Measurements from ENCODE around the gene TSPAN17.

DNA sequence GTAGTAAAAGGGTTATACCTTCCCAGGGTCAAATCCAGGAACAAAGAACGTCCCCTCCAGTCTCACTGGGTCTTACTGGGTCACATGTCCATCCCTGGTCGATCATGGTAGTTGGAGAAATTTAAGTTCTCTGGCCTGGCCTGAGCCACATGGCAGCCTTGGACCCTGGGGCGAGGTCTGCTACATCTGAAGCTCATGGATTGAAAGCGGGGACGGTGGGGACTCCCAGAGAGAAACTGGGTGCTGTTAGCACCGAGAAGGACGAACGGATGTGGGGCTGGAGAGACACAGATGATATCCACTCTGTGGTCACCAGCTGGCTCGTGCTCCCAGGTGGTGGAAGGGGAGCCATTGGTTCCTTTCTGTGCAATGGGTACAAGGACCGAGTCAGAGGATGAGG is 46.9 kb downstream of the TSPAN17 start:
- TF ChIP-seq, protein P1, sequence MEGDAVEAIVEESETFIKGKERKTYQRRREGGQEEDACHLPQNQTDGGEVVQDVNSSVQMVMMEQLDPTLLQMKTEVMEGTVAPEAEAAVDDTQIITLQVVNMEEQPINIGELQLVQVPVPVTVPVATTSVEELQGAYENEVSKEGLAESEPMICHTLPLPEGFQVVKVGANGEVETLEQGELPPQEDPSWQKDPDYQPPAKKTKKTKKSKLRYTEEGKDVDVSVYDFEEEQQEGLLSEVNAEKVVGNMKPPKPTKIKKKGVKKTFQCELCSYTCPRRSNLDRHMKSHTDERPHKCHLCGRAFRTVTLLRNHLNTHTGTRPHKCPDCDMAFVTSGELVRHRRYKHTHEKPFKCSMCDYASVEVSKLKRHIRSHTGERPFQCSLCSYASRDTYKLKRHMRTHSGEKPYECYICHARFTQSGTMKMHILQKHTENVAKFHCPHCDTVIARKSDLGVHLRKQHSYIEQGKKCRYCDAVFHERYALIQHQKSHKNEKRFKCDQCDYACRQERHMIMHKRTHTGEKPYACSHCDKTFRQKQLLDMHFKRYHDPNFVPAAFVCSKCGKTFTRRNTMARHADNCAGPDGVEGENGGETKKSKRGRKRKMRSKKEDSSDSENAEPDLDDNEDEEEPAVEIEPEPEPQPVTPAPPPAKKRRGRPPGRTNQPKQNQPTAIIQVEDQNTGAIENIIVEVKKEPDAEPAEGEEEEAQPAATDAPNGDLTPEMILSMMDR (IDR thresholded peaks at IDR 0.05), result no peak
- TF ChIP-seq POLR2A (IDR thresholded peaks at IDR 0.05), result no peak

Data from lower leg skin (tissue), 3 donors.